Smooth muscle cell (in vitro differentiated cells): ENCODE measurements around the gene ALDH3B1. TPM values are rescaled to one million over a fixed set of nuclear protein-coding genes. Genes with fewer than 3 reads are reported as not detected.

Experiments
- DNase-seq: peaks from one replicate; lab custom pipeline; 2025; ENCODE audit not compliant: unreplicated experiment; lab: John Stamatoyannopoulos, UW
- H2AFZ ChIP-seq: fragments of 200-600 bp; sonication (generic); 2 replicates; pipeline ENCODE4 v1.6.0; 2016; ENCODE audit warnings: antibody characterized with exemption, low read depth, mild to moderate bottlenecking
- H3F3A ChIP-seq: fragments of 200-600 bp; sonication (generic); 2 replicates; pipeline ENCODE4 v1.6.0; 2017; ENCODE audit warnings: antibody characterized with exemption, low read depth
- H3K27ac ChIP-seq: fragments of 200-600 bp; sonication (generic); 2 replicates; pipeline ENCODE4 v1.5.1; 2016; ENCODE audit warnings: low read depth, mild to moderate bottlenecking
- H3K27me3 ChIP-seq: fragments of 200-600 bp; sonication (generic); 2 replicates; pipeline ENCODE4 v1.6.1; 2016; ENCODE audit warnings: low read depth, mild to moderate bottlenecking
- H3K36me3 ChIP-seq: fragments of 200-600 bp; sonication (generic); 2 replicates; pipeline ENCODE4 v1.5.1; 2016; ENCODE audit warnings: low read depth
- H3K4me1 ChIP-seq: fragments of 200-600 bp; sonication (generic); 2 replicates; pipeline ENCODE4 v1.5.1; 2016; ENCODE audit warnings: low read depth
- H3K4me2 ChIP-seq: fragments of 200-600 bp; sonication (generic); 2 replicates; pipeline ENCODE4 v1.6.0; 2016; ENCODE audit warnings: mild to moderate bottlenecking
- H3K4me3 ChIP-seq: fragments of 200-600 bp; sonication (generic); 2 replicates; pipeline ENCODE4 v1.5.1; 2016; ENCODE audit warnings: mild to moderate bottlenecking
- H3K79me2 ChIP-seq: fragments of 200-600 bp; sonication (generic); 2 replicates; pipeline ENCODE4 v1.6.0; 2016; ENCODE audit warnings: low read depth, mild to moderate bottlenecking
- H3K9ac ChIP-seq: fragments of 200-600 bp; sonication (generic); 2 replicates; pipeline ENCODE4 v1.6.0; 2016; ENCODE audit warnings: low read depth
- H3K9me3 ChIP-seq: fragments of 200-600 bp; sonication (generic); replicated peaks from 2 replicates; pipeline ENCODE4 v1.5.1; 2016; ENCODE audit warnings: low read depth
- H4K20me1 ChIP-seq: fragments of 200-600 bp; sonication (generic); 2 replicates; pipeline ENCODE4 v1.6.0; 2016; ENCODE audit warnings: low read depth
- CTCF ChIP-seq: fragments of 200-600 bp; sonication (generic); IDR thresholded peaks from 2 replicates; pipeline ENCODE4 v1.5.1; 2017; ENCODE audit warnings: borderline replicate concordance, mild to moderate bottlenecking, antibody characterized with exemption; ENCODE audit not compliant: insufficient read depth, poor library complexity, severe bottlenecking
- WGBS: methylation state at CpG from one replicate; pipeline ENCODE4 v1.1.7; 2016; ENCODE audit warnings: low lambda C conversion rate; 5-methylcytosine and 5-hydroxymethylcytosine counted together
- polyA plus RNA-seq: library from polyadenylated mRNA; unstranded; fragments of >200 nt; fragmentation: Nextera tagmentation; extraction: Ambion mirVana; gene quantifications from 2 replicates; pipeline ENCODE4 v1.2.1, GENCODE V29; 2016
- total RNA-seq: library from RNA; depleted of rRNA; stranded (reverse); fragments of >200 nt; gene quantifications from 2 replicates; pipeline ENCODE4 v1.2.3, GENCODE V29; 2014

Gene ALDH3B1
- total and polyA plus RNA-seq, 2 experiments from 2014 or later: 8.8 to 9.9 TPM

GRCh38 chr11:67996622-67997474 lies 13.3 kb upstream of the ALDH3B1 start:
- Histone ChIP-seq H3K4me3 (no peak overlapping the region), H3K27me3 (no peaks in the 10 kb centered on the region), H3K4me1 (no peaks in the 10 kb centered on the region), H3K9ac (no peak overlapping the region), H4K20me1 (no peaks in the 10 kb centered on the region), H3K9me3 (no peaks in the 10 kb centered on the region), H3F3A (no peaks in the 10 kb centered on the region), H3K79me2 (no peaks in the 10 kb centered on the region), H3K4me2 (no peak overlapping the region), H3K36me3 (no peaks in the 10 kb centered on the region), H3K27ac (no peak overlapping the region), H2AFZ (no peak overlapping the region)
- no peak for TF ChIP-seq CTCF
- no peak for DNase-seq
- WGBS: 54% methylated on average over 41 of the region's 41 CpGs

- no peaks in the 10 kb centered on the region for H3K4me1 ChIP-seq
- H3K9ac ChIP-seq: no peak overlapping the region
- 98% methylated on average over 29 of the region's 29 CpGs for WGBS
- no peaks in the 10 kb centered on the region for H3K36me3 ChIP-seq
- no peak overlapping the region for H3K4me2 ChIP-seq
- H3K9me3 ChIP-seq: no peaks in the 10 kb centered on the region
- no peak overlapping the region for H3K27ac ChIP-seq
- H3K27me3 ChIP-seq: no peaks in the 10 kb centered on the region
- H3F3A ChIP-seq: no peaks in the 10 kb centered on the region
- H3K4me3 ChIP-seq: no peak overlapping the region
- no peaks in the 10 kb centered on the region for H3K79me2 ChIP-seq
- no peaks in the 10 kb centered on the region for H4K20me1 ChIP-seq
- H2AFZ ChIP-seq: no peak overlapping the region
- no peak for TF ChIP-seq CTCF
- DNase-seq: no peak
Measured at GRCh38 chr11:67997475-67997921, 12.6 kb upstream of the ALDH3B1 start.

GRCh38 chr11:67998150-67999045 lies 11.7 kb upstream of the ALDH3B1 start:
- Histone ChIP-seq H3K9ac (no peak overlapping the region), H3K36me3 (no peaks in the 10 kb centered on the region), H3K27me3 (no peaks in the 10 kb centered on the region), H3K4me3 (no peak overlapping the region), H3F3A (no peaks in the 10 kb centered on the region), H3K4me2 (no peak overlapping the region), H3K79me2 (no peaks in the 10 kb centered on the region), H4K20me1 (no peaks in the 10 kb centered on the region), H3K4me1 (peaks cover 3% of the 10 kb centered on the region), H3K27ac (no peak overlapping the region), H3K9me3 (no peaks in the 10 kb centered on the region), H2AFZ (no peak overlapping the region)
- WGBS: 96% methylated on average over 9 of the region's 9 CpGs
- no peak for TF ChIP-seq CTCF
- no peak for DNase-seq
